Lung (tissue), 12 donors: ENCODE results near the gene P3H3. TPM values are rescaled to one million over a fixed set of nuclear protein-coding genes. Genes with fewer than 3 reads are reported as not detected.

ENCODE experiments used
- ATAC-seq: fragments of 200-7000 bp; cut with Tn5 transposase; one replicate; pipeline ENCODE4 v1.9.1; 2020; ENCODE audit warnings: moderate number of reproducible peaks; ENCODE audit not compliant: insufficient read depth, low FRiP score
- DNase-seq, 3 donors: peaks; one replicate each; pipeline ENCODE4 v3.0.0-alpha.2; 2013 to 2017
- H3K27ac ChIP-seq, 2 donors: one replicate each; pipeline ENCODE4 v1.5.1; 2013; ENCODE audit warnings: mild to moderate bottlenecking in 2 of 2, moderate library complexity in 2 of 2, control low read depth in 1 of 2, inconsistent platforms in 1 of 2, low read depth in 1 of 2, low read length in 1 of 2
- H3K27me3 ChIP-seq, 3 donors: one replicate each; pipeline ENCODE4 v1.5.1; 2013; ENCODE audit warnings: low read length in 2 of 3; ENCODE audit not compliant: control insufficient read depth in 3 of 3, insufficient read depth in 3 of 3
- H3K36me3 ChIP-seq, 4 donors: one replicate each; pipeline ENCODE4 v1.5.1; 2013; ENCODE audit warnings: low read length in 4 of 4, mild to moderate bottlenecking in 1 of 4, moderate library complexity in 1 of 4; ENCODE audit not compliant: control insufficient read depth in 4 of 4, insufficient read depth in 4 of 4
- H3K4me1 ChIP-seq, 5 donors: one replicate each; pipeline ENCODE4 v1.5.1; 2013; ENCODE audit warnings: low read length in 5 of 5, mild to moderate bottlenecking in 2 of 5, moderate library complexity in 1 of 5; ENCODE audit not compliant: control insufficient read depth in 5 of 5, insufficient read depth in 5 of 5
- H3K4me3 ChIP-seq: one replicate; pipeline ENCODE4 v1.5.1; 2013; ENCODE audit warnings: mild to moderate bottlenecking, control low read depth, moderate library complexity
- H3K9ac ChIP-seq, 2 donors: one replicate each; pipeline ENCODE4 v1.5.1; 2013; ENCODE audit warnings: low read length in 2 of 2, control low read depth in 1 of 2; ENCODE audit not compliant: insufficient read depth in 1 of 2
- H3K9me3 ChIP-seq, 4 donors: one replicate each; pipeline ENCODE4 v1.5.1; 2013; ENCODE audit warnings: low read length in 3 of 4, mild to moderate bottlenecking in 1 of 4, moderate library complexity in 1 of 4; ENCODE audit not compliant: control insufficient read depth in 4 of 4, insufficient read depth in 3 of 4
- WGBS, 2 donors: extraction: QIAGEN DNeasy Blood & Tissue Kit; methylation state at CpG; one replicate each; pipeline ENCODE4 v1.1.7; 2013; 5-methylcytosine and 5-hydroxymethylcytosine counted together
- polyA plus RNA-seq, 2 donors: library from polyadenylated mRNA; stranded (reverse); fragments of 200-250 nt; gene quantifications; one replicate each; pipeline ENCODE4 v1.2.1, GENCODE V29; 2013
- total RNA-seq, 2 donors: library from RNA; depleted of rRNA in 1 of 2; stranded (reverse); fragments of >200 nt in 1 of 2; gene quantifications; one replicate each; pipeline ENCODE4 v1.2.1, GENCODE V29; 2014 to 2021
- TF ChIP-seq, protein P1 (sequence below): IDR thresholded peaks from 2 replicates; pipeline ENCODE4 v1.5.1; 2012; ENCODE audit warnings: mild to moderate bottlenecking; ENCODE audit errors: control extremely low read depth, extremely low read depth
- donor health status: control.
- donor health status: control.
- donor health status: Bipolar disorder and iron deficiency.
- donor health status: healthy.
- donor health status: DM: yes; HTN: yes; CAD: no.

P3H3 gene
- total and polyA plus RNA-seq, 4 donors: 9.3 to 23.3 (median 14.2) TPM

- H3K9me3 ChIP-seq: no peaks in the 10 kb centered on the region
- WGBS, 2 donors: 0% methylated on average over 65 of the region's 65 CpGs
Observed at GRCh38 chr12:6851921-6852650, 23.9 kb downstream of the P3H3 start, which contains the start of gene USP5. Gene USP5 (plus strand): TSS chr12:6852150. CDS start chr12:6852180, 30 bp downstream.

DNA sequence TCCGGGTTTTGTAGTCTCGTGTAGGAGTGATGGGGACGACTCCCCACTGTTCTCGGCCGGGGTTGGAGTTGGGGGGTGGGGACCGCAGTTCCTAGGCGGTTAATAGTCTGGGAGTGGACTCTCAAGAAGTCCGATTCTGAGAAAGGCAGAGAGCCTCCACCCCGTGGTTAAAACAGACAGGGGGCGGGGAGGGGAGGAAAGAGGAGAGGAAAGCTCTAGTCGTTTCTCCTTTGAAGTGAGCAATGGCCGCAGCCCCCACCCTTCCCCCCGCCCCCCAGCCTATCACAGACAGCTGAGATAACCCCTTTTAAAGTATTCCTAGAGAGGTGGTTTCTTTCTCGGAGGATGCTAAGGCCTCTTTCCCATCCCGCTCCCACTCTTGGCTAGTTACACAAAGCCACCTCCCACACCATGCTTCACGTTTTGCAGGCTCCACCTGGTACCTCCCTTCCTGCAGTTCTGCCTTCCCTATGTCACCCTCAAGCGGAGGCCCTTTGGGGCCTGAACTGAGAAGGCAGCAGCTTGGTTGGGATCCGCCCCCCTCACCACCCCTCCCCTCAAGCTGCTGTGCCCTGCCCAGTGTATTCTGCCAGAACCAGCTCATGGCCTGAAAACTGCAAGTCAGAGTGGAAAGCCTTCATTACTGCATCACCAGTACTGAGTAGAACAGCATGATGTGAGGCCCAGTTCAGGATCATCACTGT, 24.6 kb downstream of the P3H3 start:
- H3K4me1 ChIP-seq: peaks cover 0 to 26% (median 7%) of the 10 kb centered on the region in 5 donors
- no peaks in the 10 kb centered on the region for H3K27me3 ChIP-seq
- DNase-seq: peak; percentile 52 to 68 (median 54)
- H3K4me3 ChIP-seq: peak overlapping the region; percentile 59
- peaks cover 7 to 29% (median 19%) of the 10 kb centered on the region in 4 donors for H3K36me3 ChIP-seq
- ATAC-seq: no peak
- H3K9ac ChIP-seq: peak overlapping the region; percentile 39 to 67
- 3% methylated on average over 17 to 18 of the region's 18 CpGs for WGBS, 2 donors
- H3K9me3 ChIP-seq: no peaks in the 10 kb centered on the region
- peak overlapping the region in 1 of 2 donors; percentile 23 for H3K27ac ChIP-seq
- TF ChIP-seq, protein P1, sequence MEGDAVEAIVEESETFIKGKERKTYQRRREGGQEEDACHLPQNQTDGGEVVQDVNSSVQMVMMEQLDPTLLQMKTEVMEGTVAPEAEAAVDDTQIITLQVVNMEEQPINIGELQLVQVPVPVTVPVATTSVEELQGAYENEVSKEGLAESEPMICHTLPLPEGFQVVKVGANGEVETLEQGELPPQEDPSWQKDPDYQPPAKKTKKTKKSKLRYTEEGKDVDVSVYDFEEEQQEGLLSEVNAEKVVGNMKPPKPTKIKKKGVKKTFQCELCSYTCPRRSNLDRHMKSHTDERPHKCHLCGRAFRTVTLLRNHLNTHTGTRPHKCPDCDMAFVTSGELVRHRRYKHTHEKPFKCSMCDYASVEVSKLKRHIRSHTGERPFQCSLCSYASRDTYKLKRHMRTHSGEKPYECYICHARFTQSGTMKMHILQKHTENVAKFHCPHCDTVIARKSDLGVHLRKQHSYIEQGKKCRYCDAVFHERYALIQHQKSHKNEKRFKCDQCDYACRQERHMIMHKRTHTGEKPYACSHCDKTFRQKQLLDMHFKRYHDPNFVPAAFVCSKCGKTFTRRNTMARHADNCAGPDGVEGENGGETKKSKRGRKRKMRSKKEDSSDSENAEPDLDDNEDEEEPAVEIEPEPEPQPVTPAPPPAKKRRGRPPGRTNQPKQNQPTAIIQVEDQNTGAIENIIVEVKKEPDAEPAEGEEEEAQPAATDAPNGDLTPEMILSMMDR: no peak

More at GRCh38 chr12:6851921-6852650, 23.9 kb downstream of the P3H3 start, which contains the start of gene USP5:
- peak within 1 kb of the TSS; percentile 76 for H3K4me3 ChIP-seq
- H3K27ac ChIP-seq: peak within 1 kb of the TSS; percentile 91 to 96
- H3K36me3 ChIP-seq: peaks cover 10 to 25% (median 16%) of the 10 kb centered on the region in 4 donors
- no peaks in the 10 kb centered on the region for H3K27me3 ChIP-seq
- peak within 1 kb of the TSS; percentile 81 to 98 for H3K9ac ChIP-seq
- DNase-seq (peak; percentile 99 to 100 (median 100)), ATAC-seq (peak; percentile 92)
- TF ChIP-seq, protein P1: no peak
- peaks cover 0 to 26% (median 7%) of the 10 kb centered on the region in 5 donors for H3K4me1 ChIP-seq

DNA sequence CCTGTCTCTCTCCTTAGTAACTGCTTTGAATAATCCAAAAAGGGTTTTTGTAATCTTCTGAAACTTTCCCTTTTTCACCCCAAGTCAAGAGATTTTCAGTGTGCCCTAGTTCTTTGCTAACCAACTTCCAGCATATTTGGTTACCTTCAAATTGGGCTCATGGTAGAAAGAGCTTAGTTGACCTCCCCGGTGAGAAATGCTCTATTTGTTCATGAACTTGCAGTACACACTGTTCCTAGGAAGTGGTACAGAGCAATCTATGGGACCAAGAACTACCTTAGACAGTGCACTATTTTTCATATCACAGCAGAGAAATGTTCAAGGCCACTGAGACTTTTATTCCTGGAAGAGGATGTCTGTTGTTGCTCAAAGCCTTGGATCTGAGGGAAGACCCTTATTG, 25.4 kb downstream of the P3H3 start:
- TF ChIP-seq, protein P1: no peak
- ATAC-seq (no peak), DNase-seq (no peak)
- Histone ChIP-seq H3K27me3 (no peaks in the 10 kb centered on the region), H3K9ac (no peak overlapping the region), H3K4me3 (no peak overlapping the region), H3K9me3 (no peaks in the 10 kb centered on the region), H3K36me3 (peaks cover 15 to 37% (median 26%) of the 10 kb centered on the region in 4 donors), H3K27ac (no peak overlapping the region), H3K4me1 (peaks cover 0 to 26% (median 7%) of the 10 kb centered on the region in 5 donors)
- WGBS, 2 donors: 43 to 60% methylated on average over 1 of the region's 1 CpG
